ENCODE measurements around the gene EML6.

Gene EML6

DNA sequence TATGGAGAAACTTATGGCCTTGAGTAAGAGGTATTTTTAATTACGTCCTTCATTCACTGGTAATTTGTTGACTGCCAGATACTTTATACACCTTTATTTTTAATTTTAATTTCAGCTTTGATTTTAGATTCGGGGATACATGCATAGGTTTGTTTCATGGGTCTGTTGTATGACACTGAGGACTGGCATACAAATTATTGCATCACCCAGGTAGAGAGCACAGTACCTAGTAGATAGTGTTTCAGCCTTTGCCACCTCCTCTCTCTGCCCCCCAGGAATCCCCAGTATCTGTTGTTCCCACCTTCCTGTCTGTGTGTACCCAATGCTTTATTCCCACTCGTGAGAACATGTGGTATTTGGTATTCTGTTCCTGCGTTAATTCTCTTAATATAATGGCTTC, 188.8 kb downstream of the EML6 start:
- DNase-seq (ENCODE audit: low read depth in 2 of 2), result no peak

DNA sequence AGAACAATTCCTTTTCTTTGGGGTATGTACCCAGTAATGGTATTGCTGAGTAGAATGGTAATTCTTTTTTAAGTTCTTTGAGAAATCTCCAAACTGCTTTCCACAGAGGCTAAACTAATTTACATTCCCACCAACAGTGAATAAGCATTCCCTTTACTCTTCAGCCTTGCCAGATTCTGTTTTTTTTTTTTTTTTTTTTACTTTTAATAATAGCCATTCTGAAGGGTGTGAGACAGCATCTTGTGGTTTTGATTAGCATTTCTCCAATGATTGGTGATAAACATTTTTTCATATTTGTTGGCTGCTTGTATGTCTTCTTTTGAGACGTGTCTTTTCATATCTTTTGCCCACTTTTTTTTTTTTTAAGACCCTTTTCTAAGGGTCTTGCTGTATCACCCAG, 189.4 kb downstream of the EML6 start:
- DNase-seq (ENCODE audit: low read depth in 2 of 2), result no peak

DNA sequence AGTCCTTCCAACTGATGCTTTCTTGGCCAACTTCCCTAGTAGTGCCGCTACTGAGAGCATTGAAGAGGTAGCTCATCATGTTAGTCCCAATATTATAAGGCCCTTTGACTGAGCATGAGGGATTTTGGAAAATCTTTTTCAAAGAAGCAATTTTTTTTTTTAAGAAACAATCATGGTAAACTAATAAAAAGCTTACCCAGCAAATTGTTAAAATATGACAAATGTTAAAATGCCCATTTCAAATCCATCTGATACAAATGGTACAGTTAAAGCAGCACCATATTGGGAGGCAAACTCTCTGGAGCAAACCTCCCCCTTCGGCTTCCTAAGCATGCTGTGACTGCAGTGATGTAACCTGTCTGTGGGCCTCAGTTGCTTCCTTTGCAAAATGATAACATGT, 191.2 kb downstream of the EML6 start:
- no peak for DNase-seq (ENCODE audit: low read depth in 2 of 2)

DNA sequence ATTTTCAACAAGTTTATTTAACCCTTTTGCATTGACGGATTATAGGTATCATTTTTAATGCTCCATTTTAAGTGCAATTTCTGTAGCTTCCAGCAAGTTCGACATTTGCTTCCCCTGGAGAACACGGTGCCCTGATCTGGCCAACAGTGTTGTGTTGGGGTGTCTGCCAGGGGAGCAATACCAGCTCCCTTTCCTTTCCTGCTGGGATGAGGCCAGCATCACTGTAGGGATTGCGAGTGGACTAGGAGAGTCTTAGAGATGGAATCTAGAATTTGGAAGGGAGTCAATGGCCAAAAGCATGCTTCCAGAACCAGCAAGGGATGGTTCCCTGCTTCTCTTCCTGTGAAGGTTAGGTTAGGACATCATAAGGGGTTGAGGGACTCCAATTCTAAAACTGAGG, 191.6 kb downstream of the EML6 start:
- DNase-seq (ENCODE audit: low read depth in 2 of 2), result no peak

DNA sequence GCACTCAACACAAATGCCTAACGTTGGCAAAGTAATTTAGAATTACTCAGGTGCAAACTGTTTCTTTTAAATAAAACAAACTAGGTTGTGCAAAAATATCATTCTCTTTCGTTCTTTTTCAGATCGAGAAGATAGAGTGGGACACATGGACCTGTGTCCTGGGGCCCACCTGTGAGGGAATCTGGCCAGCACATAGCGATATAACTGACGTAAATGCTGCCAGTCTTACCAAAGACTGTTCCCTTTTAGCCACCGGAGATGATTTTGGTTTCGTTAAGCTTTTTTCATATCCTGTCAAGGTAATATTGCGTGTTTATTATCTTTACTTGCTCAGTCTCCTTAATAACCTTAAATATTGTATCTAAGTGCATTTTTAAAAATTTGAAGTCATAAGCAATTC, 193.2 kb downstream of the EML6 start:
- DNase-seq (ENCODE audit: low read depth in 2 of 2), result no peak

DNA sequence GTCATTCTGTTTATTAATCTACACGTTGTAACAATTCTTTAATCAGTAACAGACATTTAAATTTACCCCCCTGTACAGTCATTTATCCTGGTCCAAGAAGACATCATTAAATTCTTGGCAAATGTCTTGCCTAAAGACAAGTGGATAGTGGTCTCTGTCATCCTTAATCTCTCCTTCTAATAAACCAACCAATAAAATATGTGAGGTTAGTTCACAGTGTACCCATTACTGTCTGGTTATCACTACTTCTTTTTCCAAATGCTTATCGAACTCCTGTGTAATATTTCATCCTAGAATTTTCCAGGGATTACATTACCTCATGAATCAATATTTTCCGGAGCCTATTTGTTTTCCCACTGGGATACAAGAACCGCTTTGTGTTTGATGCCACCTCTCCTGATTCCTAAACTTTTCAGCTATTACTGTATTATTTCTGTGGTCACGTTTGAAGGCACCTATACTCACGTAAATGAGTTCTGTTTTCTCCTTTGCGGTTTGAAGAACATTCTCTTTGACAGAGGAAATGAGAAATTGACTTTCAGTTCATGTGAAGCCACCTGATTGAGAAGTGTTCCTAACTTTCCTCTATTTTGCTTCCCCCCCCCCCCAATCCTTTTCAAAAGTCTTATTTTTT, 195.3 kb downstream of the EML6 start:
- DNase-seq (ENCODE audit: low read depth in 2 of 2), result no peak

DNA sequence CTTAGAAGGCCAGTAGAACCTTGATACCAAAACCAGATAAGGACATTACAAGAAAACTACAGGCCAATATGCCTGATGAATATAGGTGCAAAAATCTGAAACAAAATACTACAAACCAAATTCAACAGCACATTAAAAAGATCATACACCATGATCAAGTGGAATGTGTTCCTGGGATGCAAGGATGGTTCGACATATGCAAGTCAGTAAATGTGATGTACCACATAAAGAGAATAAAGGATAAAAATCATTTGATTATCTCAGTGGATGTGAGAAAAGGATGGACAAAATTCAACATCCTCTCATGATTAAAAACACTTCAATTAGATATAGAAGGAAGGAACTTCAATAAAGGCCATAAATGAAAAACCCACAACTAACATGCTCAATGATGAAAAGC, 197.2 kb downstream of the EML6 start:
- no peak for DNase-seq (ENCODE audit: low read depth in 2 of 2)

DNA sequence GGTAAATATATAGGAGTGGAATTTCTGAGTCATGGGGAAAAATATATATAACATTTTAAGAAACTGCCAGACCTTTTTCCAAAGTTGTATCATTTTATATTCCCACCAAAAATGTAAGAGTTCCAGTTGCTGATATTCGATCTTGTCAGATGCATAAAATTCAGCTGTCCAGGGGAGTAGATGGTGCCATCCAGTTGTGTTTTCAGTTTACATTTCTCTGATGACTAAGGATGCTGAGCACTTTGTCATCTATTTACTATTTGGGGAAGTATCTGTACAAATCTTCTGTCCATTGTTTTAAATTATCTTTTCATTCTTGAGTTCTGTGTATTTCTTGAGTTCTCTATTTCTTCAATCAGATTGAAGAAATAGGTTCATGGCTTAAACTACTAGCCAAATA, 200.7 kb downstream of the EML6 start:
- DNase-seq (ENCODE audit: low read depth in 2 of 2), result no peak

DNA sequence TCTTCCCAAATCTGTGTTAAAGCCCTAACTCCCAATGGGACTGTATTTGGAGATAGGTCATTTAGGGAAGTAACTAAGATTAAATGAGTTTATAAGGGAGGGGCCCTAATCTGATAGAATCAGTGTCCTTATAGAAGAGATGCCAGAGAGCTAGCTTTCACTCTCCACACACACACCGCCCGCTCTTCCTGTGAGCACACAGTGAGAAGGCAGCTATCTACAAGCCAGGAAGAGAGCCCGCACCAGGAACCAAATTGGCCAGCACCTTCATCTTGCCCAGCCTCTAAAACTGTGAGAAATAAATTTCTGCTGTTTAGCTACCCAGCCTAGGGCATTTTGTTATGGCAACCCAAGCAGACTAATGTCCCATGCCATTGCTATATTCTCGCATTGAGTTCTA, 201.6 kb downstream of the EML6 start:
- no peak for DNase-seq (ENCODE audit: low read depth in 2 of 2)

DNA sequence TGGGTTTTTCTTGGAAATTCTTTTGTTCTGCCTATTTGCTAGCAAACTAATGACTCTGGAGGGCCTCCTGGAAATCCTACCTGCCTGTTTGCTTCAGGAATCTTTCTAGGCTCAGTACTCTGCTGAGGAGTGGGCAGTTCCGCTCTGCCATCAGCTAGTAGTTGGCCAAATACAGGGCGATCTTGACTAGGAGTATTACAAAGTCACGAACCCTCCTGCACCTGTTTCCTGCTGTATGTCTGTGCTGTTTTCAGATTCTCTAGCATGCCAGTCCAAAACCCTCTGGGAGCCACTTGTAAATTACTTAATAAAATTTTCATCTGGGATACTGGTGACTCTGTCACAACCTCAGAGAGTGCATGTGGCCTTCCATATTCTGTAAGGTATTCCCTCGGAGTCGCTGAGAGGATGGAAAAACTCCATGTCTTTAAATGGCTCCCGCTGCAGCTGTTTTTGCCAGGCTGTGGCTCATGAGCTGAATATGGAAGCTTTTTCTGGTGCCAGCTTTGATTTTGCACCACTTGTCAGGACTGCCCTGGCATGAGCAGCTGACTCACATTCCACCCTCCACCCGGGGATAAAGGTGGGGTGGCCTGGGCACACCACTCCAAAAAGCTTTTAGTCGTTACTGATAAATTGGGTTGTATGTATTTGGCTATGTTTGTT, 203.8 kb downstream of the EML6 start:
- DNase-seq (ENCODE audit: low read depth in 2 of 2), result no peak

DNA sequence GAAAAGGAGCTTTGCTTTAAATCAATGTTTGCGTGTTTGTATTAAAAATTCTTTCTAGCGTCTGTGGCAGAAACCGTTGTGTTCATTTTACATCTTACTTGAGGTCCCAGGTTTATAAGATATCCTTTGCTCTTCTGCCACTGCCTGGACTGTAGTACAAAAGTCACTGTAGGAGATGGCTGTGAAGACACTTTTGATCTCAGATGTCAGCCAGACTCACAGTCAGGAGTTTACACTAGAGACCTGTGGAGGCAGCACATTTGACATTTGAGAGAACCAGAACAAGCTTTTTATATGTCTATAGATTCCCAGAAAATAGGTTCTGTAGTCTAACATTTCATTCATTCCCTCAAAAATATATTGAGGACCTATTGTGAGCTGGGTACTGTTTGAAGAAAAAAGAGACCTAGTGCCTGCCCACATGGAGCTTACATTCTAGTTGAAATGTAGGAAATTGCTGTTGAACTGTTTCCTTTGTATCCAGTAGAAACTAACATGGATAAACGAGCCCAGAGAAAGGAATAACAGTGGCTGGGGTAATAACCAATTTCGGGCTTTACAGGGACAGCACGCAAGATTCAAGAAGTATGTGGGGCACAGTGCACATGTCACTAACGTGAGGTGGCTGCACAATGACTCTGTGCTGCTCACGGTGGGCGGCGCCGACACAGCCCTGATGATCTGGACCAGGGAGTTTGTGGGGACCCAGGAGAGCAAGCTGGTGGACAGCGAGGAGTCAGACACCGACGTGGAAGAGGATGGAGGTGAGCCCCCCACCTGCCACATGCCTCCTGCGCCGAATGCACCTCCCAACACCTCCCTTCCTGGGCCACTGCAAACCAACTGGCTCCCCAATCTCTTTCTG, 204.5 kb downstream of the EML6 start:
- DNase-seq (ENCODE audit: low read depth in 2 of 2), result no peak

DNA sequence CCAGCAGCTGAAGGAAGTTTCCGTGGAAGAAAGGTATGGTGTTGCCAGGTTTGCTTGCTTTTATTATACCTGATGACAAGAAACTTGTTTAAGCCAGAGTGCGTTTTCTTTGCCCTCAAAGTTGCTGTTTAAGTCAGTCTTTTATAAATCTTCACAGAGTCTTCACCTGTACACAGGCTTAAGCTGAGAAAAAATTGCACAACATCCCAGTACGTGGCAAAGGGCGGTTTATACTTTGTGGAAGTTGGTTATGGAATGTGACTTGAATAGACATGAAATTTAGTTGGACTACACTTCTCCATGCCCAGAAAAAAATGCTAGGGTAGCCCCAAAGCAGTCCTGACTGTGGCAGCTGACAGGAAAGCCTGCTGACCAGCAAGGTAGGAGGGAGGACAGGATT, 205.3 kb downstream of the EML6 start:
- DNase-seq (ENCODE audit: low read depth in 2 of 2), result no peak

DNA sequence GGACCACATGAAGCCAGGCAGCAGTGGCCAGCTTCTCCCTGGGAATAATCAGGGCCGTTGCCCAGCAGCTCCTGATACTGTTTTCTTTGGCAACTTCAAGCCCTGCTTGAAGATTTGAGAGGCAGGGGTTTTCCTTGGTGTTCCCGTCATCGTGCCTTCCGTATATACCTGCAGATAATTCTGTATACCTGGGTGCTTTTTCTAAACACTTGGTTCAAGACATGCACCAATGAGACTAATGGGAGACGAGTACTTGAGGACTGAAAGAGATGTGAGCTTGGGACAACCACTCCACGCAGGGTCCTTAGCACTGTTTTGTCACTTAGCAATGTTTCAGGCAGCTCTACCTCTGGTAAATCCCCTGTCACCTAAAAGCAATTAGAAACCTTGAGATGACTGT, 208.0 kb downstream of the EML6 start:
- DNase-seq (ENCODE audit: low read depth in 2 of 2), result no peak

DNA sequence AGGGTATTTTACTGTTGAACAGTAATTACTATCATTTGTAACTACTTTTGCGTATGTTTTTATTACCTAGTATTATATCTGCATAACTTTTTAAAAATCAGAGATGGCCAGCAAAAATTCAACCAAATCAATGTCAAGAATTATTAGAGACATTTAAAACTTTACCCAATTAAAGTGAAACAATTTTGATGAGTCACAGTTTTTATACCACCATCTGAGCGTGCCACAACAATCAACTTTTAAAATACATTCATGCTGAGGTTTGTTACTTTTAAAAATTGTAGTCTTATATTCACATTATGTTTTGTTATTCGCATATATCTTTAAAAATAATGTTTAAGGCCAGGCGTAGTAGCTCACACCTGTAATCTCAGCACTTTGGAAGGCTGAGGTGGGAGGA, 211.9 kb downstream of the EML6 start:
- DNase-seq (ENCODE audit: low read depth in 2 of 2), result no peak

DNA sequence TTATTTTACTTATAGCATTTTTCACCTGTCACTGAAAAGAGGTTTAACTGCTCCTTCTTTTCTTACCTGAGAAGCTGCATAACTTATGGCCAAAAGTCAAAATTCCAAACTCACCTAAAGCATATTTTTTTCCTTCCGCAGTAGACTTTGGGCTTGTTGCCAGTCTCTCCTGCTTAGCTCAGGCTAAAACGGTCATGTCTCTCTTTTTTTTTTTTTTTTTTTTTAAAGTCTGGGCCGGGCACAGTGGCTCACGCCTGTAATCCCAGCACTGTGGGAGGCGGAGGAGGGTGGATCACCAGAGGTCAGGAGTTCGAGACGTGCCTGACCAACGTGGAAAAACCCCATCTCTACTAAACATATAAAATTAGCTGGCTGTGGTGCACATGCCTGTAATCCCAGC, 213.3 kb downstream of the EML6 start:
- no peak for DNase-seq (ENCODE audit: low read depth in 2 of 2)

DNA sequence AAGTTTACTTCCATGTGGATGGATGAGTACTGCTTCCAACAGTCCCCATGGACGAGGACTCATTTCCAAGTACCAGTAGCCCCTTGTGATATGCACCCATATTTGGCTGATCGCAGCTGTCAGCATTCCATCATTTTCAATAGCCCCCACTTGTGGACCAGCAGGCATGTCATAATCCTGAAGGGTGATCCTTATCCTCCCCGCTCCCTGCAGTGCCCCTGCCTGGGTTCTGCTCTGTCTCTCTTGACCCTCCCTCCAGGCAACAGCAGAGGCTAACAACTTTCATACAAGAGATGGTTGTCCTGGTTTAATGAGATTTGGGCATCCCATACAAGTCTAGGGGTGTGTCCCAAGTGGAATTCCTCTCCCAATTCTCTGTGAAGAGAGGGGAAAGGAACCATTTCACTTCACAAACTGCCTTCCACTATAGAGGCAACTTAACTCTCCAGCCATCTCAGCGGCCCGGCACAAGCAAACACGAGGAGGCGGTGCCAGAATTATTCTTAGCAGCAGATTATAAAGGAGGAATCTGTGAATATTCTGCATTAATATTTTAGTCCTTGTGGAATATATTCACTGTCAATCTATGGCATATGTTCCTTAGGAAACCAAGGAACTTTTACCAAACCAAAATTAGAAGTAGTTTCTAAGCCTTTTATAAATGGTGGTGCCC, 216.1 kb downstream of the EML6 start:
- DNase-seq (ENCODE audit: low read depth in 2 of 2), result no peak

DNA sequence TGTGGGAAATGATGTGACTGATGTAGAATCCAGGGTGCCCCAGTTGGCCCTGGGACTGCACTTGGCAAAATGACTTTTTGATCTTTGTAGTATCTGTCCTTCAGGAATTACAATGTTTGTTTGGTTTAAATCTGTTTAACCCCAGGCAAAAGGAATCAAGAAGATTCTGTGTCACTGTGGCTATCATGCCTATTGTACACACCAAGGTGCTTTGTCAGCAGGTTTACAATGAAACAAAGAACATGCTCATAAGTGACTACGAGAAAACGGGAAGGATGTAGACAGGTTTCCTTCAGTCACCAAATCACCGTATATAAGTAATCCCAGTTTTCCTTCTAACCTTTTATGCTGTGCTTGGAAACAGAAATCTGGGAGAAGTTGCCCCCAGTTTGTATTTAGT, 217.3 kb downstream of the EML6 start:
- no peak for DNase-seq (ENCODE audit: low read depth in 2 of 2)

DNA sequence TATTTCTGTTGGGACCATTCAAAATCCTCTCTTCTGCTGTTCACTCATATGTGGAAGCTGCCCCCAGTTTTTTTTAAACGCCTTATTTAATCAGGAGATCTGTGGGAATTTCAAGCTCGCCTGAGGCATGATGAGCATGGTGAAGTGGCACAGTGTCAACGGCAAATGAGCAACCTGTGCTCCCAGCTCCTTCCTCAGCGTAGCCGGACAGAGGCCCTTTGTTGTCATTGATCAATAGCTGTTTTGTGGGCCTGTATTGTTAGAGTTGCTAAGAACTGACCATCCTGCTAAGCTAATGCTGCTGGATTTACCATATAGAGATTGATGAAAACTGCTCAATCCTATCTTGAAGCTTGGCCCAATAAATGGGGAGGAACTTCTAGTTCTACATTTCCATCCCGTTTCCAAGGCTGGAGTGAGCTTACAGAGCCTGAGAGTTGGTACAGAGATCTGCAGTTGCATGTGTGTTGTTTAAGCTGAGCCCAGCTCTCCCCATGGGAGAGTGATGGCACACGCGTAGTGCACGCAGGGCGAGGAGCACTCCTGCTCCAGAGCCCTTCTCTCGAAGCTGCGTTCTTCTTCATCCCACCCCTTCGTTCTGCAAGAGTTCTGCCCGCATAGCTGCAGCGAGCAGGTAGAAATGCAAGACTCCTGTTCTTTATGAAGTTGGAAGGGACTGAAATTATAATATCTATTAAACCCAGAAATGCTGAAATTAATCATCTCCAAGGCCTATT, 218.0 kb downstream of the EML6 start:
- no peak for DNase-seq (ENCODE audit: low read depth in 2 of 2)

DNA sequence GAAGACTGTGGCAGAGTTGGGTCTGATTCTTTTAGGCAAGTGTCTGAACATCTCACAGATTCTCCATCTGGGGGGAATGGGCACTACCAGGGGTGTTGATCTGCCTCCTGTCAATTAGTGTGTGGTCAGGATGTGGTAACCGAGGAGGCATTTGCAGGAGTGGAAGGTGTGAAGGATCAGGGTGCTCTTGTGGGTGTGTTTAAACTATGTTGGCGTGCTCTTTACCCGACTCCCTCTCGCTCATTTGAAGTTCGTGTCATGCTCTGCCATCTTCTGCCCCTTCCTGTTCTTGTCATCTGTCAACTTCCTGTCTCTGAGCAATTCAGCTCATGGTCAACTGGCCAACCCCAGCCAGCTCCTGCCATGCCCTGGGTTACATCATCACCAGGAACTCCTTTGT, 218.9 kb downstream of the EML6 start:
- peak in 1 of 2 donors; percentile 18 for DNase-seq (ENCODE audit: low read depth in 2 of 2)

DNA sequence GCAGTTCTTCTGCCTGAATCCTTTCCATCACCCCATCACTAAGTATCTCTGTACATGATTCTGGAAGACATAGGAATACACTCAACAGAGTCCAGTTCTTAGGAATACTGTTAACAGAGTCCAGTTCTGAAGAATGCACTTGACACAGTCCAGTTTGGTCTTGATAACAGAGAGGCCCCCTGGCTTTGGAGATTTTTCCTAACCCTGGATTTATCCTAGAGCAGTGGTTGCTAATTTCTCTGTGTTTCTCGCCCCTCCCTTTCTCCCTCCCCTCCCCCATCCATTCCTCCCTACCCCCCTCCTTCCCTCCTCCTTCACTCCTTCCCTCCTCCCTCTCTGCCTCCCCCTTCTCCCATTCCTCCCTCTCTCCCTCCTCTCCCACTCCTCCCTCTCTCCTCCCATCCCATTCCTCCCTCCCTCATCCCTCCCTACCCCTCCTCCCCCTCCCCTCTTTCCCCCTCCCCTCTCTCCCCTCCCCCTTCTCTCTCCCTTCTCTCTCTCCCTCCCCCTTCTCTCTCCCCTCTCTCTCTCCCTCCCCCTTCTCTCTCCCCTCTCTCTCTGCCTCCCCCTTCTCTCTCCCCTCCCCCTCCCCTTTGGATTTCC, 221.4 kb downstream of the EML6 start:
- no peak for DNase-seq (ENCODE audit: low read depth in 2 of 2)
